Type B pancreatic cell (in vitro differentiated cells): ENCODE data around the gene SPNS2. TPM values are rescaled to one million over a fixed set of nuclear protein-coding genes. Genes with fewer than 3 reads are reported as not detected.

Source experiments
- DNase-seq: peaks from one replicate; pipeline ENCODE4 v3.0.0; 2021; ENCODE audit warnings: mixed read lengths; ENCODE audit not compliant: unreplicated experiment; ENCODE audit errors: extremely low spot score
- H3K27ac Mint-ChIP-seq: 2 replicates; pipeline ENCODE4 v1.8.0; 2021; ENCODE audit warnings: mild to moderate bottlenecking, mixed read lengths
- H3K27me3 Mint-ChIP-seq: 2 replicates; pipeline ENCODE4 v1.8.0; 2021; ENCODE audit warnings: mixed read lengths
- H3K36me3 Mint-ChIP-seq: 2 replicates; pipeline ENCODE4 v1.8.0; 2021; ENCODE audit warnings: mixed read lengths
- H3K4me1 Mint-ChIP-seq: one replicate; pipeline ENCODE4 v1.8.0; 2021; ENCODE audit warnings: mixed read lengths; ENCODE audit not compliant: unreplicated experiment
- H3K4me3 Mint-ChIP-seq: 2 replicates; pipeline ENCODE4 v1.8.0; 2021; ENCODE audit warnings: mild to moderate bottlenecking, mixed read lengths
- H3K9me3 Mint-ChIP-seq: 2 replicates; pipeline ENCODE4 v1.8.0; 2021; ENCODE audit warnings: mixed read lengths
- CTCF ChIP-seq: fragments of 200-600 bp; sonication (generic); conservative IDR thresholded peaks from 2 replicates; pipeline ENCODE4 v1.5.0; 2021; ENCODE audit warnings: antibody characterized with exemption, mild to moderate bottlenecking
- total RNA-seq: library from RNA; stranded (reverse); gene quantifications from 2 replicates; pipeline ENCODE4 v1.2.1, GENCODE V29; 2021; ENCODE audit warnings: low replicate concordance

The SPNS2 gene
- total RNA-seq, 1 donor from 2014 or later: 16.1 TPM

- no peak for TF ChIP-seq CTCF
- no peaks in the 10 kb centered on the region for H3K9me3 Mint-ChIP-seq
- peaks cover 14% of the 10 kb centered on the region for H3K4me1 Mint-ChIP-seq
- no peak for DNase-seq
- H3K27me3 Mint-ChIP-seq: no peaks in the 10 kb centered on the region
- no peaks in the 10 kb centered on the region for H3K36me3 Mint-ChIP-seq
- H3K27ac Mint-ChIP-seq: no peak overlapping the region
- H3K4me3 Mint-ChIP-seq: no peak overlapping the region
Measured at GRCh38 chr17:4518901-4519300, 20.2 kb downstream of the SPNS2 start.

- no peak for DNase-seq
- Mint-ChIP-seq H3K4me1 (peaks cover 15% of the 10 kb centered on the region), H3K9me3 (no peaks in the 10 kb centered on the region), H3K27ac (no peak overlapping the region), H3K27me3 (no peaks in the 10 kb centered on the region), H3K4me3 (no peak overlapping the region), H3K36me3 (no peaks in the 10 kb centered on the region)
- TF ChIP-seq CTCF: no peak
Measured at GRCh38 chr17:4519361-4519788, 20.7 kb downstream of the SPNS2 start.

GRCh38 chr17:4520060-4520893 is 21.6 kb downstream of the SPNS2 start:
- no peak for DNase-seq
- no peak for TF ChIP-seq CTCF
- H3K36me3 Mint-ChIP-seq: no peaks in the 10 kb centered on the region
- H3K27ac Mint-ChIP-seq: peak overlapping the region; percentile 87
- no peak overlapping the region for H3K4me3 Mint-ChIP-seq
- no peaks in the 10 kb centered on the region for H3K9me3 Mint-ChIP-seq
- H3K4me1 Mint-ChIP-seq: peaks cover 15% of the 10 kb centered on the region
- no peaks in the 10 kb centered on the region for H3K27me3 Mint-ChIP-seq

GRCh38 chr17:4520894-4521600 is 22.4 kb downstream of the SPNS2 start:
- no peaks in the 10 kb centered on the region for H3K36me3 Mint-ChIP-seq
- peak overlapping the region; percentile 87 for H3K27ac Mint-ChIP-seq
- no peak for TF ChIP-seq CTCF
- no peak overlapping the region for H3K4me3 Mint-ChIP-seq
- no peaks in the 10 kb centered on the region for H3K27me3 Mint-ChIP-seq
- no peaks in the 10 kb centered on the region for H3K9me3 Mint-ChIP-seq
- DNase-seq: no peak
- H3K4me1 Mint-ChIP-seq: peaks cover 15% of the 10 kb centered on the region

GRCh38 chr17:4522661-4523060 is 24.0 kb downstream of the SPNS2 start:
- H3K4me1 Mint-ChIP-seq: peaks cover 20% of the 10 kb centered on the region
- DNase-seq: no peak
- no peaks in the 10 kb centered on the region for H3K36me3 Mint-ChIP-seq
- no peak overlapping the region for H3K27ac Mint-ChIP-seq
- peaks cover 4% of the 10 kb centered on the region for H3K27me3 Mint-ChIP-seq
- H3K4me3 Mint-ChIP-seq: no peak overlapping the region
- no peaks in the 10 kb centered on the region for H3K9me3 Mint-ChIP-seq
- TF ChIP-seq CTCF: no peak
